PC-3 (cell line): ENCODE measurements around the gene FLVCR1.

ENCODE experiments used
- EZH2 ChIP-seq: fragments of 300-600 bp; sonication (generic); IDR thresholded peaks from one replicate; pipeline ENCODE4 v1.6.1; 2017; ENCODE audit warnings: antibody characterized with exemption, mild to moderate bottlenecking, low read length; ENCODE audit not compliant: unreplicated experiment
- EZH2phosphoT487 ChIP-seq: fragments of 300-600 bp; sonication (generic); IDR thresholded peaks from 2 replicates; pipeline ENCODE4 v1.6.1; 2018; ENCODE audit warnings: mild to moderate bottlenecking, antibody characterized with exemption, low read length, borderline replicate concordance
- TF ChIP-seq, protein P1 (sequence below): fragments of 300-600 bp; sonication (generic); conservative IDR thresholded peaks from 2 replicates; pipeline ENCODE4 v1.5.1; 2017; ENCODE audit warnings: antibody characterized with exemption, low read depth, mild to moderate bottlenecking, low read length

DNA sequence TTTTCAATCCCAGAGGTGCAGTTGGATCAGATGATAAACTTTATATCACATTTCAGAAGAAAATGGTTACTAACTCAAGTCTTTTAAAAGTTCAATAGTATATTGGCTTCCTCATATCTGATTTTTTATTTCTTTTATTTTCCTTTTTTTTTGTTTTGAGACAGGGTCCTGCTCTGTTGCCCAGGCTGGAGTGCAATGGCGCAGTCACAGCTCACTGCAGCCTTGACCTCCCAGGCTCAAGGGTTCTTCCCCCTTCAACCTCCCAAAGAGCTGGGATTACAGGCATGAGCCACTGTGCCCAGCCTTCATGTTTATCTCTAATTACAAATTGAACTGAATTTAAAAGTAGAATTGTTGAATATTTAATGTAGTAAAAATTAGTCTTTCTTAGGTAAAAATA, 13.9 kb downstream of the FLVCR1 start:
- TF ChIP-seq, protein P1, sequence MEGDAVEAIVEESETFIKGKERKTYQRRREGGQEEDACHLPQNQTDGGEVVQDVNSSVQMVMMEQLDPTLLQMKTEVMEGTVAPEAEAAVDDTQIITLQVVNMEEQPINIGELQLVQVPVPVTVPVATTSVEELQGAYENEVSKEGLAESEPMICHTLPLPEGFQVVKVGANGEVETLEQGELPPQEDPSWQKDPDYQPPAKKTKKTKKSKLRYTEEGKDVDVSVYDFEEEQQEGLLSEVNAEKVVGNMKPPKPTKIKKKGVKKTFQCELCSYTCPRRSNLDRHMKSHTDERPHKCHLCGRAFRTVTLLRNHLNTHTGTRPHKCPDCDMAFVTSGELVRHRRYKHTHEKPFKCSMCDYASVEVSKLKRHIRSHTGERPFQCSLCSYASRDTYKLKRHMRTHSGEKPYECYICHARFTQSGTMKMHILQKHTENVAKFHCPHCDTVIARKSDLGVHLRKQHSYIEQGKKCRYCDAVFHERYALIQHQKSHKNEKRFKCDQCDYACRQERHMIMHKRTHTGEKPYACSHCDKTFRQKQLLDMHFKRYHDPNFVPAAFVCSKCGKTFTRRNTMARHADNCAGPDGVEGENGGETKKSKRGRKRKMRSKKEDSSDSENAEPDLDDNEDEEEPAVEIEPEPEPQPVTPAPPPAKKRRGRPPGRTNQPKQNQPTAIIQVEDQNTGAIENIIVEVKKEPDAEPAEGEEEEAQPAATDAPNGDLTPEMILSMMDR, result no peak
- no peak for TF ChIP-seq EZH2phosphoT487
- TF ChIP-seq EZH2, result no peak
